Measurements from ENCODE around the gene TFDP2. TPM values are rescaled to one million over a fixed set of nuclear protein-coding genes. Genes with fewer than 3 reads are reported as not detected.

The TFDP2 gene
- total RNA-seq, 1 experiment from 2014 or later, result 48.2 TPM

DNA sequence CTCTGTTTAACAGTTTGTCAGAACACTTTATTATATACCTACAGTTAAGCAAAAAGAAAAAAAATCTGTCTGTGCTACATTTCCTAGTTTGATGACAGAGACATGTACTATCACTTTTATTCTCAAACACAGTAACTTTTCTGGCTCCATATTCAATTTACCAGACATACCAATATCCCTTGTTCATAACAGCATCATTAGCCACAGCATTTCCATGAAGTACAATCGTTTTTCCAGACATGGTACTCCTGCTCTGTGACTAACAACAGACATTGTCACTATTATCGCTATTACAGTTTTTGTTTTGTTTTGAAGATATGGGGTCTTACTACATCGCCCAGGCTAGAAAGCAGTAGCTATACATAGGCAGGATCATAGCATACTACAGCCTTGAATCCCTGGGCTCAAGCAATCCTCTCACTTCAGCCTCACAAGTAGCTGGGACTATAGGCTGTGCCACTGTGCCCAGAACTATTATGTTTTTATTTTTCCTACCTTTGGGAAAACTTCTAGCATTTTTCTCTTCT, 14.5 kb downstream of the TFDP2 start:
- ChIA-PET CTCF (no interaction called here), POLR2A (no interaction called here)
- ATAC-seq, result no peak
- peaks cover 4% of the 10 kb centered on the region; the same call in 1 of the 2 replicates for H3K27me3 Mint-ChIP-seq (ENCODE audit: low read depth)
- H3K36me3 Mint-ChIP-seq, result peaks cover 3% of the 10 kb centered on the region
- H3K9me3 Mint-ChIP-seq, result peaks cover 3% of the 10 kb centered on the region
- H3K4me1 Mint-ChIP-seq, result no peaks in the 10 kb centered on the region
- DNase-seq (ENCODE audit: low spot score), result no peak
- no peak for TF ChIP-seq FOXK1 (CRISPR knock-in tag; IDR thresholded peaks at IDR 0.05)
- TF ChIP-seq ETV6 (CRISPR knock-in tag; IDR thresholded peaks at IDR 0.05), result no peak
- TF ChIP-seq, protein P1, sequence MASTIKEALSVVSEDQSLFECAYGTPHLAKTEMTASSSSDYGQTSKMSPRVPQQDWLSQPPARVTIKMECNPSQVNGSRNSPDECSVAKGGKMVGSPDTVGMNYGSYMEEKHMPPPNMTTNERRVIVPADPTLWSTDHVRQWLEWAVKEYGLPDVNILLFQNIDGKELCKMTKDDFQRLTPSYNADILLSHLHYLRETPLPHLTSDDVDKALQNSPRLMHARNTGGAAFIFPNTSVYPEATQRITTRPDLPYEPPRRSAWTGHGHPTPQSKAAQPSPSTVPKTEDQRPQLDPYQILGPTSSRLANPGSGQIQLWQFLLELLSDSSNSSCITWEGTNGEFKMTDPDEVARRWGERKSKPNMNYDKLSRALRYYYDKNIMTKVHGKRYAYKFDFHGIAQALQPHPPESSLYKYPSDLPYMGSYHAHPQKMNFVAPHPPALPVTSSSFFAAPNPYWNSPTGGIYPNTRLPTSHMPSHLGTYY (CRISPR knock-in tag; IDR thresholded peaks at IDR 0.05), result no peak
- no peak overlapping the region for H3K27ac Mint-ChIP-seq
- H3K4me3 Mint-ChIP-seq, result no peak overlapping the region

DNA sequence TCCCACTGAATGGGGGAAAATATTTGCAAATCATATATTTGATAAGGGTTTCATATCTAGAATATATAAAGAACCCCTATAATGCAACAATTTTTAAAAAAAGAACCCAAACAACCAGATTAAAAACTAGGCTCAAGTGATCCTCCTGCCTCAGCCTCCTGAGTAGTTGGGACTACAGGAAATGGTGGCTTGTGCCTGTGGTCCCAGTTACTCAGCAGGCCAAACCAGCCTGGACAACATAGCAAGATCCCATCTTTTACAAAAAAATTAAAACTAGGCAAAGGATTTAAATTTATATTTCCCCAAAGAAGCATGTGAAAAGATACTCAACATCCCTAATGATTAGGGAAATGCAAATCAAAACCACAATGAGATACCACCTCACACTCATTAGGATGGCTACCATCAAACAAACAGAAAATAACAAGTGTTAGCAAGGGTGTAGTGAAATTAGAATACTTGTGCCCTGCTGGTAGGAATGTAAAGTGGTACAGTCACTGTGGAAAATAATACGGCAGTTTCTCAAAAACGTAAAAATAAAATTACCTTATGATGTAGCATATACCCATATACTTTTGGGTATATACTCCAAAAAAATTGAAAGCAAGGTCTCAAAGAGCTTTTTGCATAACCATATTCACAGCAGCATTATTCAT, 19.7 kb downstream of the TFDP2 start:
- CTCF ChIA-PET, result interaction anchor here (2.2 kb wide), 1 partner anchor 150 kb away, joined by 9 read pairs; no protein-coding TSS in a partner anchor
- H3K27ac Mint-ChIP-seq, result no peak overlapping the region
- peaks cover 5% of the 10 kb centered on the region for H3K9me3 Mint-ChIP-seq
- no peaks in the 10 kb centered on the region for H3K36me3 Mint-ChIP-seq
- H3K27me3 Mint-ChIP-seq (ENCODE audit: low read depth), result no peaks in the 10 kb centered on the region
- DNase-seq (ENCODE audit: low spot score), result no peak
- no peak overlapping the region for H3K4me3 Mint-ChIP-seq
- TF ChIP-seq ZNF425 (CRISPR knock-in tag; conservative IDR thresholded peaks at IDR 0.05), result no peak
- no peak for TF ChIP-seq ZNF416 (CRISPR knock-in tag; IDR thresholded peaks at IDR 0.05)
- TF ChIP-seq GTF2I (CRISPR knock-in tag; conservative IDR thresholded peaks at IDR 0.05), result no peak
- TF ChIP-seq, protein P2, sequence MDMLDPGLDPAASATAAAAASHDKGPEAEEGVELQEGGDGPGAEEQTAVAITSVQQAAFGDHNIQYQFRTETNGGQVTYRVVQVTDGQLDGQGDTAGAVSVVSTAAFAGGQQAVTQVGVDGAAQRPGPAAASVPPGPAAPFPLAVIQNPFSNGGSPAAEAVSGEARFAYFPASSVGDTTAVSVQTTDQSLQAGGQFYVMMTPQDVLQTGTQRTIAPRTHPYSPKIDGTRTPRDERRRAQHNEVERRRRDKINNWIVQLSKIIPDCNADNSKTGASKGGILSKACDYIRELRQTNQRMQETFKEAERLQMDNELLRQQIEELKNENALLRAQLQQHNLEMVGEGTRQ (CRISPR knock-in tag; IDR thresholded peaks at IDR 0.05), result no peak
- TF ChIP-seq, protein P3, sequence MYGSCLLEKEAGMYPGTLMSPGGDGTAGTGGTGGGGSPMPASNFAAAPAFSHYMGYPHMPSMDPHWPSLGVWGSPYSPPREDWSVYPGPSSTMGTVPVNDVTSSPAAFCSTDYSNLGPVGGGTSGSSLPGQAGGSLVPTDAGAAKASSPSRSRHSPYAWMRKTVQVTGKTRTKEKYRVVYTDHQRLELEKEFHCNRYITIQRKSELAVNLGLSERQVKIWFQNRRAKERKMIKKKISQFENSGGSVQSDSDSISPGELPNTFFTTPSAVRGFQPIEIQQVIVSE (CRISPR knock-in tag; IDR thresholded peaks at IDR 0.05; ENCODE audit: borderline replicate concordance), result no peak
- TF ChIP-seq NFATC4 (CRISPR knock-in tag; IDR thresholded peaks at IDR 0.05), result no peak
- TF ChIP-seq ZMAT4 (CRISPR knock-in tag; IDR thresholded peaks at IDR 0.05), result no peak
- TF ChIP-seq E2F5 (CRISPR knock-in tag; IDR thresholded peaks at IDR 0.05), result no peak
- TF ChIP-seq TP53 (CRISPR knock-in tag; IDR thresholded peaks at IDR 0.05), result no peak
- TF ChIP-seq, protein P4, sequence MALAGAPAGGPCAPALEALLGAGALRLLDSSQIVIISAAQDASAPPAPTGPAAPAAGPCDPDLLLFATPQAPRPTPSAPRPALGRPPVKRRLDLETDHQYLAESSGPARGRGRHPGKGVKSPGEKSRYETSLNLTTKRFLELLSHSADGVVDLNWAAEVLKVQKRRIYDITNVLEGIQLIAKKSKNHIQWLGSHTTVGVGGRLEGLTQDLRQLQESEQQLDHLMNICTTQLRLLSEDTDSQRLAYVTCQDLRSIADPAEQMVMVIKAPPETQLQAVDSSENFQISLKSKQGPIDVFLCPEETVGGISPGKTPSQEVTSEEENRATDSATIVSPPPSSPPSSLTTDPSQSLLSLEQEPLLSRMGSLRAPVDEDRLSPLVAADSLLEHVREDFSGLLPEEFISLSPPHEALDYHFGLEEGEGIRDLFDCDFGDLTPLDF (CRISPR knock-in tag; IDR thresholded peaks at IDR 0.05), result no peak
- no peak for TF ChIP-seq ZNF317 (CRISPR knock-in tag; IDR thresholded peaks at IDR 0.05; ENCODE audit: borderline replicate concordance, low read depth)
- TF ChIP-seq MXD4 (CRISPR knock-in tag; IDR thresholded peaks at IDR 0.05; ENCODE audit: borderline replicate concordance), result no peak
- TF ChIP-seq ZNF263 (CRISPR knock-in tag; IDR thresholded peaks at IDR 0.05; ENCODE audit: low read depth), result no peak
- TF ChIP-seq, protein P1 (CRISPR knock-in tag; IDR thresholded peaks at IDR 0.05), result no peak
- H3K4me1 Mint-ChIP-seq, result peaks cover 2% of the 10 kb centered on the region
- POLR2A ChIA-PET, result no interaction called here
- ATAC-seq, result no peak

Data from WTC11 (cell line).